GM21619 (cell line): ENCODE data around the gene ST3GAL3.

Experiments
- ATAC-seq: cut with Tn5 transposase; IDR thresholded peaks from one replicate; pipeline ENCODE4 v1.9.1; 2021; ENCODE audit not compliant: unreplicated experiment

The ST3GAL3 gene

GRCh38 chr1:43908226-43908625 lies 200.9 kb downstream of the ST3GAL3 start:
- no peak for ATAC-seq

- no peak for ATAC-seq
Measured at GRCh38 chr1:43908858-43909257, 201.5 kb downstream of the ST3GAL3 start.

GRCh38 chr1:43910343-43910742 lies 203.0 kb downstream of the ST3GAL3 start:
- ATAC-seq, result no peak

- no peak for ATAC-seq
Measured at GRCh38 chr1:43912607-43913006, 205.3 kb downstream of the ST3GAL3 start.

- no peak for ATAC-seq
Measured at GRCh38 chr1:43913051-43913501, 205.7 kb downstream of the ST3GAL3 start.

GRCh38 chr1:43913666-43914360 lies 206.5 kb downstream of the ST3GAL3 start:
- no peak for ATAC-seq

- ATAC-seq, result no peak
Measured at GRCh38 chr1:43914576-43915525, 207.5 kb downstream of the ST3GAL3 start.

- no peak for ATAC-seq
Measured at GRCh38 chr1:43919906-43920305, 212.6 kb downstream of the ST3GAL3 start.

- ATAC-seq, result no peak
Measured at GRCh38 chr1:43921022-43921421, 213.7 kb downstream of the ST3GAL3 start.

- no peak for ATAC-seq
Measured at GRCh38 chr1:43924516-43924915, 217.2 kb downstream of the ST3GAL3 start.

- no peak for ATAC-seq
Measured at GRCh38 chr1:43925846-43926245, 218.5 kb downstream of the ST3GAL3 start.

- ATAC-seq, result no peak
Measured at GRCh38 chr1:43930168-43930948, 223.0 kb downstream of the ST3GAL3 start.

- no peak for ATAC-seq
Measured at GRCh38 chr1:43930949-43931275, 223.6 kb downstream of the ST3GAL3 start.

GRCh38 chr1:43931711-43932660 lies 224.7 kb downstream of the ST3GAL3 start:
- ATAC-seq, result no peak

GRCh38 chr1:43932786-43933385 lies 225.6 kb downstream of the ST3GAL3 start:
- ATAC-seq, result no peak

- ATAC-seq, result no peak
Measured at GRCh38 chr1:43933386-43934100, 226.2 kb downstream of the ST3GAL3 start, which contains the start of gene ARTN. TSS of gene ARTN (plus strand) at chr1:43933801. CDS start at chr1:43935657, 1,856 bp downstream.

GRCh38 chr1:43934101-43934985 lies 227.0 kb downstream of the ST3GAL3 start:
- ATAC-seq, result no peak

GRCh38 chr1:43934986-43935324 lies 227.6 kb downstream of the ST3GAL3 start:
- ATAC-seq, result no peak
